Stimulated activated naive CD8-positive, alpha-beta T cell treated with anti-CD3 and anti-CD28 coated beads, Interleukin-15, Interleukin-2, amounts not matched to agents 100 ng/mL and 50 ng/mL, for 24 hours (primary cell): ENCODE data around the gene MTMR10.

Experiments
- H3K27ac Mint-ChIP-seq: one replicate; pipeline ENCODE4 v1.8.0; 2021; ENCODE audit warnings: mild to moderate bottlenecking, mixed read lengths
- H3K27me3 Mint-ChIP-seq: one replicate; pipeline ENCODE4 v1.8.0; 2021; ENCODE audit warnings: mixed read lengths
- H3K36me3 Mint-ChIP-seq: one replicate; pipeline ENCODE4 v1.8.0; 2021; ENCODE audit warnings: low read depth, mixed read lengths
- H3K4me1 Mint-ChIP-seq: one replicate; pipeline ENCODE4 v1.8.0; 2021; ENCODE audit warnings: low read depth, mixed read lengths
- H3K4me3 Mint-ChIP-seq: one replicate; pipeline ENCODE4 v1.8.0; 2021; ENCODE audit warnings: mild to moderate bottlenecking, mixed read lengths
- H3K9me3 Mint-ChIP-seq: one replicate; pipeline ENCODE4 v1.8.0; 2021; ENCODE audit warnings: mixed read lengths

The MTMR10 gene

GRCh38 chr15:30926161-30926560 is 65.3 kb downstream of the MTMR10 start:
- no peaks in the 10 kb centered on the region for H3K4me1 Mint-ChIP-seq
- no peaks in the 10 kb centered on the region for H3K9me3 Mint-ChIP-seq

GRCh38 chr15:30925686-30926085 is 65.7 kb downstream of the MTMR10 start:
- no peaks in the 10 kb centered on the region for H3K4me1 Mint-ChIP-seq
- no peaks in the 10 kb centered on the region for H3K9me3 Mint-ChIP-seq
- peaks cover 63% of the 10 kb centered on the region for H3K36me3 Mint-ChIP-seq
- H3K4me3 Mint-ChIP-seq, result no peak overlapping the region
- no peaks in the 10 kb centered on the region for H3K27me3 Mint-ChIP-seq
- no peak overlapping the region for H3K27ac Mint-ChIP-seq

More at GRCh38 chr15:30926161-30926560, 65.3 kb downstream of the MTMR10 start:
- Mint-ChIP-seq H3K36me3 (peaks cover 65% of the 10 kb centered on the region), H3K27ac (no peak overlapping the region), H3K27me3 (no peaks in the 10 kb centered on the region), H3K4me3 (no peak overlapping the region)

- Mint-ChIP-seq H3K9me3 (no peaks in the 10 kb centered on the region), H3K4me1 (no peaks in the 10 kb centered on the region), H3K27me3 (no peaks in the 10 kb centered on the region), H3K4me3 (no peak overlapping the region), H3K36me3 (peaks cover 60% of the 10 kb centered on the region), H3K27ac (no peak overlapping the region)
Measured at GRCh38 chr15:30924353-30924752, 67.1 kb downstream of the MTMR10 start.

- Mint-ChIP-seq H3K36me3 (peaks cover 61% of the 10 kb centered on the region), H3K4me3 (no peak overlapping the region), H3K4me1 (no peaks in the 10 kb centered on the region), H3K27ac (no peak overlapping the region), H3K9me3 (no peaks in the 10 kb centered on the region), H3K27me3 (no peaks in the 10 kb centered on the region)
Measured at GRCh38 chr15:30923429-30923828, 68.0 kb downstream of the MTMR10 start.

- H3K4me3 Mint-ChIP-seq, result no peak overlapping the region
- no peaks in the 10 kb centered on the region for H3K9me3 Mint-ChIP-seq
- no peak overlapping the region for H3K27ac Mint-ChIP-seq
- peaks cover 64% of the 10 kb centered on the region for H3K36me3 Mint-ChIP-seq
- no peaks in the 10 kb centered on the region for H3K4me1 Mint-ChIP-seq
- H3K27me3 Mint-ChIP-seq, result no peaks in the 10 kb centered on the region
Measured at GRCh38 chr15:30922480-30923311, 68.7 kb downstream of the MTMR10 start.

- H3K27me3 Mint-ChIP-seq, result no peaks in the 10 kb centered on the region
- no peak overlapping the region for H3K4me3 Mint-ChIP-seq
- H3K27ac Mint-ChIP-seq, result no peak overlapping the region
- H3K36me3 Mint-ChIP-seq, result peaks cover 64% of the 10 kb centered on the region
- H3K4me1 Mint-ChIP-seq, result no peaks in the 10 kb centered on the region
- H3K9me3 Mint-ChIP-seq, result no peaks in the 10 kb centered on the region
Measured at GRCh38 chr15:30921781-30922479, 69.5 kb downstream of the MTMR10 start.

GRCh38 chr15:30921106-30921505 is 70.3 kb downstream of the MTMR10 start:
- Mint-ChIP-seq H3K9me3 (no peaks in the 10 kb centered on the region), H3K4me3 (no peak overlapping the region), H3K27me3 (no peaks in the 10 kb centered on the region), H3K36me3 (peaks cover 62% of the 10 kb centered on the region), H3K4me1 (no peaks in the 10 kb centered on the region), H3K27ac (no peak overlapping the region)

GRCh38 chr15:30919877-30920550 is 71.4 kb downstream of the MTMR10 start:
- no peak overlapping the region for H3K4me3 Mint-ChIP-seq
- no peaks in the 10 kb centered on the region for H3K27me3 Mint-ChIP-seq
- H3K9me3 Mint-ChIP-seq, result no peaks in the 10 kb centered on the region
- H3K27ac Mint-ChIP-seq, result no peak overlapping the region
- H3K4me1 Mint-ChIP-seq, result no peaks in the 10 kb centered on the region
- H3K36me3 Mint-ChIP-seq, result peaks cover 60% of the 10 kb centered on the region

- H3K9me3 Mint-ChIP-seq, result no peaks in the 10 kb centered on the region
- peaks cover 4% of the 10 kb centered on the region for H3K4me1 Mint-ChIP-seq
- no peaks in the 10 kb centered on the region for H3K27me3 Mint-ChIP-seq
- H3K27ac Mint-ChIP-seq, result no peak overlapping the region
- H3K4me3 Mint-ChIP-seq, result no peak overlapping the region
- H3K36me3 Mint-ChIP-seq, result peaks cover 60% of the 10 kb centered on the region
Measured at GRCh38 chr15:30918366-30918765, 73.1 kb downstream of the MTMR10 start.

- Mint-ChIP-seq H3K36me3 (peaks cover 62% of the 10 kb centered on the region), H3K27me3 (no peaks in the 10 kb centered on the region), H3K4me3 (no peak overlapping the region), H3K9me3 (no peaks in the 10 kb centered on the region), H3K27ac (no peak overlapping the region), H3K4me1 (peaks cover 4% of the 10 kb centered on the region)
Measured at GRCh38 chr15:30917675-30918074, 73.8 kb downstream of the MTMR10 start.

GRCh38 chr15:30917013-30917412 is 74.4 kb downstream of the MTMR10 start:
- H3K27me3 Mint-ChIP-seq, result no peaks in the 10 kb centered on the region
- no peaks in the 10 kb centered on the region for H3K9me3 Mint-ChIP-seq
- H3K27ac Mint-ChIP-seq, result no peak overlapping the region
- H3K36me3 Mint-ChIP-seq, result peaks cover 57% of the 10 kb centered on the region
- no peak overlapping the region for H3K4me3 Mint-ChIP-seq
- H3K4me1 Mint-ChIP-seq, result peaks cover 4% of the 10 kb centered on the region

- Mint-ChIP-seq H3K9me3 (no peaks in the 10 kb centered on the region), H3K4me1 (peaks cover 9% of the 10 kb centered on the region), H3K27me3 (no peaks in the 10 kb centered on the region), H3K27ac (peak overlapping the region; percentile 37), H3K36me3 (peaks cover 58% of the 10 kb centered on the region), H3K4me3 (no peak overlapping the region)
Measured at GRCh38 chr15:30913761-30914160, 77.7 kb downstream of the MTMR10 start.

GRCh38 chr15:30906366-30906765 is 85.1 kb downstream of the MTMR10 start:
- Mint-ChIP-seq H3K4me1 (peaks cover 41% of the 10 kb centered on the region), H3K9me3 (no peaks in the 10 kb centered on the region), H3K27ac (no peak overlapping the region), H3K27me3 (no peaks in the 10 kb centered on the region), H3K4me3 (no peak overlapping the region), H3K36me3 (peaks cover 55% of the 10 kb centered on the region)

GRCh38 chr15:30905821-30906220 is 85.6 kb downstream of the MTMR10 start:
- H3K27ac Mint-ChIP-seq, result peak overlapping the region; percentile 31
- H3K9me3 Mint-ChIP-seq, result no peaks in the 10 kb centered on the region
- peaks cover 53% of the 10 kb centered on the region for H3K36me3 Mint-ChIP-seq
- H3K4me1 Mint-ChIP-seq, result peaks cover 41% of the 10 kb centered on the region
- H3K4me3 Mint-ChIP-seq, result no peak overlapping the region
- no peaks in the 10 kb centered on the region for H3K27me3 Mint-ChIP-seq

GRCh38 chr15:30904812-30905211 is 86.6 kb downstream of the MTMR10 start:
- Mint-ChIP-seq H3K9me3 (no peaks in the 10 kb centered on the region), H3K27ac (no peak overlapping the region), H3K36me3 (peaks cover 46% of the 10 kb centered on the region)

More at GRCh38 chr15:30904812-30905211, 86.6 kb downstream of the MTMR10 start:
- Mint-ChIP-seq H3K4me1 (peaks cover 38% of the 10 kb centered on the region), H3K4me3 (peak overlapping the region; percentile 93), H3K27me3 (no peaks in the 10 kb centered on the region)
